NCI-H2196 (cell line): Measurements from ENCODE around the gene LGMN.
"Not testable (repeated sequence)": the region's sequence is repeated elsewhere in the genome, so short reads cannot be mapped to it uniquely, and the experiment has no call there.

Source experiments
- DNase-seq: peaks from one replicate; lab custom pipeline; 2025; ENCODE audit not compliant: unreplicated experiment; lab: John Stamatoyannopoulos, UW

The LGMN gene

DNA sequence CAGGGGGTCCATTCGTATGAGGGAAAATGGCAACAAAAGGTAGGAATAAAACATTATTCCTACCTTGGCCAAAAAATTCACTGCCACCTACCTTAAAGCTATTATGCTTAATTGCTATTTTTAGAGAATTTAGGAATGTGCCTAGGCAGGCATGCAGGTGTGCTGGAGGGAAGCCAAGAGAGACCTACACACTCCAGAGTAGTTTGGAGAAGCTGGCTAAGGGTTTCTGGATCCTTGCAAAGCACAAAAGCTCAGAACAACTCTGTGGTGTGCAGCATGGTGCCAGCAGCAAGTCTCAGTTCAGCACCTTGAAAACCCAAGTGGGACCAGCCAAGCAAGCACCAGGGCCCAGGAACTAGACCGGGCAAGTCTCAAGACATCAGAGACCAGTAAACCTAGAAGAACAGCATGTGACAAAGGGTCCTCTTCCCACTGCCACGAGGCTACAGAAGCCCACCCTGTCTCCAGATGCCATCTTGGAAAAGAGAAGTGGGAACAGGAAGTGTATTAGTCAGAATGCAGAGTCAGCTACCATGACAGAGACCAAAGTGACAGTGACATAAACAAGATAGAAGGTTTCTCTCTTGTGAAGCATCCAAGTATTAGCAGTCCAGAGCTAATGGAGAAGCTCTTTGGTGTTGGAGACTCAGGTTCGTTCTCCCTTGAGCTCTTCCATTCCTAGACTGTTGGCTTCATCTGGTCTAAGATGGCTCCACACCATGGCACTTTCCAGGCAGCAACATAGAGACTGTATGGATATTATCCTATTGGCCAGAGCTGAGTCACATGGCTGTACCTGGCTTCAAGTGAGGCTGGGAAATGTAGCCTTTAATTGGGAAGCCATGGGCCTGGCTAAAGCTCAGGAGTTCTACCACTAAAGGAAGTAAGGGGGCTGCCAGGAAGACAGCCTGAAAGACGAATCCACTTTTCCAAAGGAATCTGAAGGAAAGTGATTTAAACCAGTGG lies 15.5 kb upstream of the LGMN start:
- not testable (repeated sequence) for DNase-seq

DNA sequence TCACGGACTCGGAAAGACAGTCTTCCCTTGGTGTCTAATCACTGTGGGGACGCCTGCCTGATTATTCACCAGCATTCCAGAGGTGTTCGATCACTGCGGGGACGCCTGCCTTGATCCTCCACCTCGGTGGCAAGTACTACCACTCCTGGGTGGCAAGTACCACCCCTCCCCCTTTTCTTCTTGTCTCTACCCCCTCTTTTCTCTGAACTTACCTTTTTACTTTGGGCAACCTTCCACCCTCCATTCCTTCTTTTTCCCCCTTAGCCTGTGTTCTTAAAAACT lies 12.0 kb upstream of the LGMN start:
- no peak for DNase-seq

DNA sequence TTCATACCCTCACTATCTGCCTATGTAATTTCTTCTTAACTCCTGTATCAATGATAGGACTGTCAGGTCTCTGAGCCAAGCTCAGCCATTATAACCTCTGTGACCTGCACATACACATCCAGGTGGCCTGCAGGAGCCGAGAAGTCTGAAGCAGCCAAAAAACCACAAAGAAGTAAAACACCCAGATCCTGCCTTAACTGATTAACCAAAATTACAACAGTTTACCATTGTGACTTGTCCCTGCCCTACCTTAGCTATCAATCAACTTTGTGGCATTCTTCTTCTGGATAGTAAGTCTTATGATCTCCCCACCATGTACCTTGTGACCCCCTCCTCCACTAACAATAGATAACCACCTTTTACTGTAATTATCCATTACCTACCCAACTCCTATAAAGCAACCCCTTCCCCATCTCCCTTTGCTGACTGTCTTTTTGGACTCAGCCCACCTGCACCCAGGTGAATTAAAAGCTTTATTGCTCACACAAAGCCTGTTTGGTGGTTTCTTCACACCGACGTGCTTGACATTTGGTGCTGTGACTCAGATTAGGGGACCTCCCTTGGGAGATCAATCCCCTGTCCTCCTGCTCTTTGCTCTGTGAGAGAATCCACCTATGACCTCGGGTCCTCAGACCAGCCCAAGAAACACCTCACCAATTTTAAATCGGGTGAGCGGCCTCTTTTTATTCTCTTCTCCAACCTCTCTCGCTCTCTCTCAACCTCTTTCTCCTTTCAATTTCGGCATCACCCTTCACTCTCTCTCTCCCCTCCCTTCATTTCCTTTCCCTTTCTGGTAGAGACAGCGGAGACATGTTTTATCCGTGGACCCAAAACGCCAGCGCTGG lies 11.5 kb upstream of the LGMN start:
- no peak for DNase-seq

DNA sequence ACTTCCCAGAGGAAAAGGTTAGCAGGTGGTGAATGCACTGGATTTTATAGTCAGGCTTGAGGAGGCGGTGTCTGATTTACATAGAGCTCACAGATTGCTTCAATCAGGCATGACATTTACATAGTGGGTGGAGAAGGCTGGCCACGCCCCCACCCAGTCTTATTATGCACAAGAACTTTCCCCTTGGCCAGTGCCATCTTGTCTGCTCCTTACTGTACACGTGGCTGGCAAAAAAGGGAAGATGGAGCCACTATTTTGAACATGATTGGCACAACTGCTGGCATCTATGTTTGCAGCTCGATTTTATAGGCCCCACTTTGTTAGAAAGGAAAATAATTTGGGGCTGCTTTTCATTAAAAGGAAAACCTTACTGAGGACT lies 10.9 kb upstream of the LGMN start:
- DNase-seq, result peak; percentile 58

DNA sequence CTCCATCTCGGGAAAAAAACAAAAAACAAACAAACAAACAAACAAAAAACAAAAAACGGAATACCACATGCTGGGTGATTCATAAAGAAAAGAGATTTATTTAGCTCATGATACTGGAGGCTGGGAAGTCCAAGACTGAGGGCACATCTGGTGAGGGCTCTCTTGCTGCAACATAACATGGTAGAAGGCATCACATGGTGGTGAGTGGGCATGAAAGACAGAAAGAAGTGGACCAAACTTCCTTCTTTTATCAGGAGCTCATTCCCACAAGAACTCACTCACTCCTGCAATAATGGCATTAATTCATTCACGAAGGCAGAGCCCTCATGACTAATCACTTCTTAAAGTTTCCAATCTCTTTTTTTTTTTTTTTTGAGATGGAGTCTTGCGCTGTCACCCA lies 8.0 kb upstream of the LGMN start:
- DNase-seq, result no peak

DNA sequence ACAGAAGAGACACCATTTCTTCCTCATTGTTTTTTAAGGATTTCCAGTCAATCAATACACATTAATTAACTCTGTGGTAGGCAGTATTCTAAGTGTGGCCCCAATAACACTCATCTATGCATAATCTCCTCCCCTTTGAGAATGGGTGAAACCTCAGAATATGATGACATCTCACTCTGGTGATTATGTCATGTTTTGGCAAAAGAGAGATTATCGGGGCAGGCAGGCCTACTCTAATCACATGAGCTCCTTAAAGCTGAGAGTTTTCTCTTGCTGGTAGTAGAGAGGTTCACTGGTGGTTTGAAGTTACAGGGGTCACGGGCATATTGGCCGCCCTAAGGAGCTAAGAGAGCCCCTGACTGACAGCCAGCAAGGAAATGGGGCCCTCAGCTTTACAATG lies 7.1 kb upstream of the LGMN start:
- DNase-seq, result peak; percentile 32

DNA sequence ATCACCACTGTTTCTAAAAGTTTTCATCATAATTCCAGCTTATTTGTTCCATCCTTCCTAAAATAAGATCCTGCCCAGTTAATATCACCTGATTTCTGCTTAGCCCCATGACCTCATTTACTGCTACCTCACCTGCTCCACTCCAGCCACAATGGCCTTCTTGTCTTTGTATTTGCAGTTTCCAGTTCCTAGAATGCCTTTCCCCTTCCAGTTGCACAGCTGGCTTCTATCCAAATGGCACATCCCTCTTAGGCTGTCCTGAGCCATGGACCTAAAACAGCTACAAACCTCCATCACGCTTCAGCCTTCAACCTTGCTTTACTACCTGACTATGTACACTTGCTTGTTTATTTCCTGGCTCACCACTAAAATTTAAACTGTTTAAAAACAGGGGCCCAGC lies 6.5 kb upstream of the LGMN start:
- DNase-seq, result peak; percentile 80

DNA sequence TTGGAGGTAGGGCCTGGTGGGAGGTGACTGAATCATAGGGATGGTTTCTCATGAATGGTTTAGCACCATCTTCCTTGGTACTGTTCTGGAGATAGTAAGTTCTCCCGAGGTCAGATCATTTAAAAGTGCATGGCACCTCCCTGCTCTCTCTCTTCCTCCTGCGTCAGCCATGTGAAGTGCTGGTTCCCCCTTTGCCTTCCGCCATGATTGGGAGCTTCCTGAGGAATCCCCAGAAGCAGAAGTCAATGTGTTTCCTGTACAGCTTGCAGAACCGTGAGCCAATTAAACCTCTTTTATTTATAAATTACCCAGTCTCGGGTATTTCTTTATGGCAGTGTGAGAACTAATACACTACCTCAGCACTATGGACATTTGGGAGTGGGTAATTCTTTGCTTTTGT lies 4.8 kb upstream of the LGMN start:
- DNase-seq, result no peak

DNA sequence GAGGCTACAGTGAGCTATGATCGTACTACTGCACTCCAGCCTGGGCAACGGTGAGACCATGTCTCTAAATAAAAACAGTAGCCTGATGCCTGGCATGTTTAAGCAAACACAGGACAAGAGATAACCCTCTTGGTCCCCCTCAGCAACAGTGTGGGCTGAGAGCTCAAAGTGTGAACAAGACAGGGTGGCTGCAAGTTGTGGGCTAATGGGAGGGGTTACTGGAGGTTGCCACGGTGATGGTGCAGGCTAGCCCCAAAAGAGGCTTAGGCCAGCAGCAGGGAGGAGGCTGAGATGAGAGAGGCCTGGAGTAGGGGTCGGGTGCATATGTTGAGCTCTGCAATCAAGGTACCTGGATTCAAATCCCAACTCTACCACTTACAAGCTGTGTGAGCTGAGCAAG lies 3.4 kb upstream of the LGMN start:
- no peak for DNase-seq

DNA sequence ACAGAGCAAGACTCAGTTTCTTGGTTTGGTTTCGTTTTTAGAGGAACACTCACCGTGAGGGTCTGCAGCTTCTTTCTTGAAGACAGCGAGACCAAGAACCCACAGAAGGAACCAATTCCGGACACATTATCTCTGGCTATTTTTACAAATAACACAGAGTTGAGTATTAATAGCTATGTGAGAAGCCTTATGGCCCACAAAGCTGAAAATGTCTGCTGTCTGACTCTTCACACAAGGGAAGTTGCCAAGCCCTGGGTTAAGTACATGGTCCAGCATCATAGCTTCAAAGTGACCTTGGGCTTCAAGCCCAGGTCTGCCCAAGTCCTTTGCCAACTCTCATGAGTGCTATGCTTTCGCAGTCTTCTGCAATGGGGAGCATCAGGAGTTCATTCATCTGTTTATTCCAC lies 2.6 kb upstream of the LGMN start:
- DNase-seq, result no peak

DNA sequence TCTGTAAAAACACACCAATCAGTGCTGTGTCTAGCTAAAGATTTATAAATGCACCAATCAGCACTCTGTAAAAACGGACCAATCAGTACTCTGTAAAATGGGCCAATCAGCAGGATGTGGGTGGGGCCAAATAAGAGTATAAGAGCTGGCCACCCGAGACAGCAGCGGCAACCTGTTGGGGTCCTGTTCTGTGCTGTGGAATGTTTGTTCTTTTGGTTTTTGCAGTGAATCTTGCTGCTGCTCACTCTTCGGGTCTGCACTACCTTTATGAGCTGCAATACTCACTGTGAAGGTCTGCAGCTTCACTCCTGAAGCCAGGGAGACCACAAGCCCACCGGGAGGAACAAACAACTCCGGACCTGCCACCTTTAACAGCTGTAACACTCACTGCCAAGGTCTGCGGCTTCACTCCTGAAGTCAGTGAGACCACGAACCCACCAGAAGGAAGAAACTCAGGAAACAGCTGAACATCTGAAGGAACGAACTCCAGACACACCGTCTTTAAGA lies 1.8 kb upstream of the LGMN start:
- not testable (repeated sequence) for DNase-seq

DNA sequence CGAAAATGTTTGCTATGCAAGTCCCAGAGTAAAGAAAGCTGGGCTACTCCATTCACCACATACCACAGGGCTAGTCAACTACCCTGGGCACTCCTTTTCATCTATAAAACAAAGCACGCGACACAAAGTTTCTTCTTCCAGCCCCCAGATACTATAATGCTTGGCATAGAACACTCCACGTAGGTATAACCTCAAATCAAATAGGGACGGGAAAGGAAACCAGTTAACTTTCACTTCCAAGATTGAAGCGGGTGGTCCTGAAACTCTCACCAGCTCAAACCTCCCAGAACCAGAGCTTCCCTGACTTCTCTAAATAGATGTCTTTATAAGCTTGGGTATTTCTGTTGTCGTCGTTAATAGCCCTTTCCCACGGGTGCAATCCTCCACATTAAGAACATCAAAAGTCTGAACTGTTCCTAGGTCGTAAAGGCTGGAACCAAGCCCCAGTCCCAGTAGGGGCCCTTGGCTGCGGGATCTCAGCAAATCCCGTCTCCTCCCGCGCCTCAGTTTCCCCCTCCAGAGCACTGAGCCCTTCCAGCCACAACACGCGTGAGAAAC lies 647 bp downstream of the LGMN start:
- no peak for DNase-seq

DNA sequence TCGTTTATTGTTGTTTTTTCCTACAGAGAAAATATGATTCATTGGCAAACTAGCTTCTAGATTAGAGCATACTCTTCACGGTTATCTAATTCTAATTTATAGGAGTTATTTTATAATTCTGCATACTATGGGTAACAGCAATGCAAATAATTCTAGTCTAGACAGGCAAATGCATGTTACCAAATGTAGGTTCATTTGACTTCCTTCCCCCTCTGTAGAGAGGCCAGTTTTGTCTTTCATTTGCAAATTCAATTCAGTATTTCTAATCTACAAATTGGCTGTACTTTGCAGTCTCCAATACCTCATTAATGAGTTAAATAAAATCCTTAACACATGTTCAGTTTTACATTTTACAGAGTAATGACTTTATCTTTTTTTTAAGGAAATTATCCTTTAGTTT lies 4.2 kb downstream of the LGMN start:
- DNase-seq, result no peak

DNA sequence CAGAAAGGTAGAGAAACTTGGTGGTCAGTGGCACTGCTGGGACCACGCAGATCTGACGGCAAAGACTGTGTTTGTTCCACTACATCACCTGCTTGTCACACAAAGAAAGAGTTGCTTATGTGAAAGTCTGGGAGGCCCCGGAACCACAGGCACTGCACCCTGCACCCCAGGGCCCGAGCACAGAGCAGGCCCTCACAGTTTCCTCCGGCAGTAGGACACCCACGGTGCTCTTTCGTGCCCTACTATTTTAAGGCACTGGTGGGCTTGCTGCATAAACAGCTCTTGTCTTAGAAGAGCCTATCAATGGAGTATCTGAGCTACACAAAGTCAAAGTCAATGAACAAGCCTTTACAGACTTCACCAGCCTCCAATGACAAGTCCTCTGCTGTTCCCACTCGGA lies 8.0 kb downstream of the LGMN start:
- no peak for DNase-seq

DNA sequence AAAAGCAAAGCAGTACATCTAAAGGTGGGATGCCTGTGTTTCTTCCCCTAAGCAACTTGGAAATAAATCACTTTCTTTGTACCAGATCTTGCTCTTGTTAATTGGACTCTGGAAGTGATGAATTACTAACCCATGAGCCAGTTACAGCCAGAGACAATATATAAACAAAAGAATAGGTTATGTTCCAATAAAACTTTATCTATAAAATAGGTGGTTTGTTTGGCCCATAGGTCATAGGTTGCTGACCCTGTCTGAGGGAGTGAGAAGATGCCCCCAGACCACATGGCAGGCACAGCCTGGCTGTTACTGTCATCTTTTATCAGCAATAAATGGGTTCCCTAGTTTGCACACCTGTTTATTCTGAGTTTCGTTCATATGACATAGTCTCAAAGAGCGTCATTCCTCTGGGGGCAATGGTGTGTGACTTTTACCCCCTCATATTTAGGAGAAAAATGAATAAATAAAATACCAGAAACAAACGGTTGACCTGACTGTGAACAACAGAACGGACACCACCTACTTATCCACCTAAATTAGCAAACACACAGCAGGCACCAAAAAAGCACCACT lies 10.7 kb downstream of the LGMN start:
- DNase-seq, result no peak

DNA sequence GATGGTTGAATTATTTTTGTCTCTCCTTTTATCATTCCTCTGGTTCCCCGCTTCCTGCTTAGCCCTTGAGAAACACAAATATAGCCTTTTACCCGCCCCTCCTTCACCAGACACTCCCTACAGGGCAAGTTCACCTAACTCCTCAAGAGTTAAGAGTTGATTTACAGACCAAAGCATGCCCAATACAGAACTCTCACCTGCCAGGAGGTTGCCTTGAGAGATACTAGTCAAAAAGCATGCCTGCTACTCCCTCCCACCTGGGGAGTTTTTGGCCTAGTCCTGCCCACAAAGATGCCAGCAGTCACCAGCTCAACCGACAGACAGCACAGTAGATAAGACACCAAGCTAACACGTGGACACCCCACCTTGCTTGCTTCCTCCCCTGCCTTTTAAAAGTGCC lies 11.2 kb downstream of the LGMN start:
- DNase-seq, result no peak

DNA sequence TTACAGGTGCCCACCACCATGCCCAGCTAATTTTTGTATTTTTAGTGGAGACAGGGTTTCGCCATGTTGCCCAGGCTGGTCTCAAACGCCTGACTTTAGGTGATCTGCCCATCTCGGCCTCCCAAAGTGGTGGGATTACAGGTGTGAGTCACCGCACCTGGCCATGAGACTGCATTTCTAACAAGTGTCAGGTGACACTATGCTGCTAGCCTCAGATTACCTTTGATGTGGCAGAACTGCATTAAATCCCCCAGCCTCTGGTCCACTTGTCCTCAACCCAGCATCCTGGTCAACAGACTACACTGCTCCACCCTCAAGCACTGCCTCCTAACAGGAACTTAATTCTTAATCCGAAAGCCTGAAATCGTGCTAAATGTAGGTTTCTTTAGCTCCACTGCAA lies 13.1 kb downstream of the LGMN start:
- DNase-seq, result no peak

DNA sequence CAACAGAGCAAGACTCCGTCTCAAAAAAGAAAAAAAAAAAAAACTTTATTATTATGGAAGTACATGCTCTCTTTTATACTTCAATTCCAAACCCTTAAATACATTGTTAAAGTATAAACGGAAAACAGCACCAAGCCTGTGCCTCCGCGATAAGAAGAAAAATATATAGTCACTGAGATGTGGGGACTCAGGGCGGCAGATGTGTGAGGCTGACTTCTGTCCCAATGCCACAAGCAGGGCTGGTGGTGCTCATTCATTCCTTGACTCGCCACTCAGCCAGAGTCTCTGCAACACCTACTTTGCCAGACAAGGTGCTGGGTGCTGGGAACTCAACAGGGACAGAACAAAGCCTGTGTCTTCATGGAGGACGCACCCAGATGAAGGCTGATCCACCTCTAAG lies 13.8 kb downstream of the LGMN start:
- DNase-seq, result no peak

DNA sequence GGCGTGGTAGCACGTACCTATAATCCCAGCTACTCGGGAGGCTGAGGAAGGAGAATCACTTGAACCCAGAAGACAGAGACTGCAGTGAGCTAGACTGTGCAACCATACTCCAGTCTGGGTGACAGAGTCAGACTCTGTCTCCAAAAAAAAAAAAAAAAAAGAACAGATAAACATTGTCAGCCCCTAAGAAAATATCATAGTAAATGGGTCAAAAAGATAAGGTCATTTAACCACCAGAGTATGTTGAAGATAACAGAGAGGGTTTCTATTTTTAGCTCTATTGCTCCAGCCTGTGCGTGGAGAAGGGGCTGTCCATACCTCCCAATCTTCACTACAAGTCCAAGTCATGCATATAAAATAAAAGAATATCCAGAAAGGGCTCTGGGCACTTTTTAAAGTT lies 15.4 kb downstream of the LGMN start:
- no peak for DNase-seq

DNA sequence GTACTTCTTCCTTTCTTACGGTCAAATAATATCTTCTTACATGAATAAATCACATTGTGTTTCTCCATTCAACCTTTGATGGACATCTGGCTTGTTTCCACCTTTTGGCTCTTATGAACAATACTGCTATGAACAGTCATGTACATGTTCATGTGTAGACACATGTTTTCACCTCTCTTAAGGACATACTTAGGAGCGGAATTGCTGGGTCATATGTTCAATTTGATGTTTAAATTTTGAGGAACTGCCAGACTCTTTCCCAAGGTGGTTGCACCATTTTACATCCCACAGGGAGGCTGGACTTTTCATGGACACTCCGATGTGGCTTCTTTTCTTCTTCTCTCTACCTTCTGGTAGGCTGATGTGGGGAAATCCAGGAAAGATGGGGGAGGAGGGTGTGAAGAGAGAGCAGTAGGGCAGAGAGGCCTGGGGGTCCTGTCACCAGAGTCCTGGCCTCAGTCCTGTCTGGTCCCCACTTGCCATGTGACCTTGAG lies 16.8 kb downstream of the LGMN start:
- DNase-seq, result no peak

DNA sequence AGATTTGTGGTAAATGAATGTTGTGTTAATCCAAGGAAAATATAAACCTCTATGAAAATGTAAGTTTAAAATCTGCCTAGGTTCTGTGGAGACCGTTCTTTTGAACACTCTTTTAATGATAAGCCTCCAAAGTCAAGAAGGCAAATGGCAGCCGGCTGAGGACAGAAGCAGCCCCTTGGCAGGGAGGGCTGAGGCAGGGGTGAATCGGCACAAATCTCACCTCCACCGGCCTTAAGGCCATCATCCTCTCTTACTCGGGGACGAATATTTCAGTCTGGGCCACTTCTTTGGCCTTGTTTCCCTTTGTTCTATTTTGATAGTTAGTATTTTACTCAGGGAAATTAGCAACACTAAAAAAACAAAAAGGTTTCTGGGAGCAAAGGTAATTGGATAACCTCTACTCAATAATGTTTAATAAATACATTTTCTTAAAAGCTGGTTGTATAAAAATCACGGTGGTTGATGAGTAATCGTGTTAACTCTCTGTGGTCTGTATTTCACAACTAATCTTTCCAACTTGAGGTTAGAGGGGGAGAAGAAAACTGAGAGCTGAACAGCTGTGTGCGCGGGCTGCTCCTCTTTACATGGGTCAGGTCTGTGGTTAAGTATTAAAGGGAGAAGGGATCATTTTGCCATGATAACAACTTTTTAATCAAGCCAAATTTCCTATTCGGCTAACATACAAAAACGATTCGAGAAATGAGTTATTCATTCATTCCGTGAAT lies 18.6 kb downstream of the LGMN start:
- DNase-seq, result no peak
